ENCODE results near the gene OAS2.

OAS2 gene

GRCh38 chr12:113060336-113060960, 82.1 kb downstream of the OAS2 start:
- no peak for DNase-seq

- DNase-seq, result no peak
Measured at GRCh38 chr12:113061061-113061694, 82.9 kb downstream of the OAS2 start.

Data from stimulated activated naive CD4-positive, alpha-beta T cell (primary cell).